K562 (cell line): ENCODE results near the gene PNMT. TPM values are rescaled to one million over a fixed set of nuclear protein-coding genes. Genes with fewer than 3 reads are reported as not detected.
A peak's percentile ranks its signal among the peaks of the same experiment; 100 is the strongest.

Experiments used
- BACH1 ChIP-seq: fragments of 200-800 bp; sonication (Bioruptor generic); IDR thresholded peaks from 2 replicates; pipeline ENCODE4 v1.6.1; 2016; ENCODE audit warnings: missing genetic modification characterization, missing compliant biosample characterization
- CEBPG ChIP-seq, 3 experiments: fragments of 200-800 bp in 1 of 3; sonication (Bioruptor generic) in 1 of 3; sonication (generic) in 1 of 3; formaldehyde crosslinking in 1 of 3; IDR thresholded peaks in 2 of 3; conservative IDR thresholded peaks in 1 of 3; 2 replicates each; pipeline versions ENCODE4 v1.6.1 to v1.8.0; 2016 to 2022; ENCODE audit warnings: missing compliant biosample characterization in 2 of 3, missing genetic modification characterization in 2 of 3, mild to moderate bottlenecking in 1 of 3, missing genetic modification reagents in 1 of 3
- DMBX1 ChIP-seq: fragments of 250-450 bp; sonication (Bioruptor Pico); IDR thresholded peaks from 2 replicates; pipeline ENCODE4 v1.8.0; 2022; ENCODE audit warnings: inconsistent platforms, mild to moderate bottlenecking, moderate library complexity, borderline replicate concordance
- HCFC1 ChIP-seq: IDR thresholded peaks from 2 replicates; pipeline ENCODE4 v1.6.1; 2012; ENCODE audit warnings: low read depth, low read length, improper control_type of control experiment
- HDAC1 ChIP-seq, 2 experiments: fragments of 450-650 bp; IDR thresholded peaks; 2 replicates each; pipeline ENCODE4 v1.6.1; 2016 to 2017; ENCODE audit warnings: inconsistent platforms in 1 of 2, mild to moderate bottlenecking in 1 of 2, moderate library complexity in 1 of 2
- IFI16 ChIP-seq: fragments of 250-450 bp; sonication (Bioruptor Pico); IDR thresholded peaks from 2 replicates; pipeline ENCODE4 v2.1.2; 2022; ENCODE audit warnings: mild to moderate bottlenecking, inconsistent platforms
- KDM5B ChIP-seq: fragments of 200-600 bp; sonication (generic); IDR thresholded peaks from 2 replicates; pipeline ENCODE4 v1.6.1; 2012; ENCODE audit warnings: low read depth, mild to moderate bottlenecking, moderate library complexity, low read length, control low read depth, inconsistent platforms; ENCODE audit not compliant: insufficient replicate concordance
- NR2C1 ChIP-seq, 2 experiments: fragments of 450-650 bp; IDR thresholded peaks; 2 replicates each; pipeline ENCODE4 v1.6.1; 2017; ENCODE audit warnings: mild to moderate bottlenecking in 2 of 2, antibody characterized with exemption in 1 of 2, inconsistent platforms in 1 of 2, missing compliant biosample characterization in 1 of 2, missing genetic modification characterization in 1 of 2
- PATZ1 ChIP-seq: fragments of 250-450 bp; sonication (Bioruptor Pico); IDR thresholded peaks from 2 replicates; pipeline ENCODE4 v1.5.0; 2020; ENCODE audit warnings: mild to moderate bottlenecking, borderline replicate concordance
- POLR2AphosphoS5 ChIP-seq: IDR thresholded peaks from 2 replicates; pipeline ENCODE4 v1.6.1; 2011; ENCODE audit warnings: mild to moderate bottlenecking, low read depth, low read length, moderate library complexity; ENCODE audit not compliant: control insufficient read depth, insufficient read depth
- PTTG1 ChIP-seq: fragments of 450-650 bp; IDR thresholded peaks from 2 replicates; pipeline ENCODE4 v1.6.1; 2016; ENCODE audit warnings: low read depth, mild to moderate bottlenecking, missing genetic modification characterization, missing compliant biosample characterization
- RFX1 ChIP-seq: fragments of 450-650 bp; IDR thresholded peaks from 2 replicates; pipeline ENCODE4 v1.6.1; 2016; ENCODE audit warnings: mild to moderate bottlenecking, moderate library complexity
- SNAPC5 ChIP-seq: fragments of 250-450 bp; sonication (Bioruptor Pico); IDR thresholded peaks from 2 replicates; pipeline ENCODE4 v1.8.0; 2021; ENCODE audit warnings: moderate library complexity, mild to moderate bottlenecking, inconsistent platforms
- STAT5A ChIP-seq: IDR thresholded peaks from 2 replicates; pipeline ENCODE4 v1.6.1; 2012; ENCODE audit warnings: low read length, inconsistent platforms, borderline replicate concordance
- TFAP4 ChIP-seq: sonication (generic); formaldehyde crosslinking; IDR thresholded peaks from 2 replicates; pipeline ENCODE4 v1.8.0; 2022; ENCODE audit warnings: missing genetic modification reagents, mild to moderate bottlenecking, moderate library complexity, borderline replicate concordance
- UBTF ChIP-seq, 2 experiments: IDR thresholded peaks; 2 replicates each; pipeline ENCODE4 v1.6.1; 2012; ENCODE audit warnings: improper control_type of control experiment in 2 of 2, low read depth in 2 of 2, low read length in 2 of 2, borderline replicate concordance in 1 of 2
- ZBTB7A ChIP-seq: IDR thresholded peaks from 2 replicates; pipeline ENCODE4 v1.6.1; 2011; ENCODE audit warnings: low read depth, mild to moderate bottlenecking, low read length, moderate library complexity, borderline replicate concordance; ENCODE audit not compliant: control insufficient read depth
- ZNF644 ChIP-seq: fragments of 200-800 bp; sonication (Bioruptor generic); IDR thresholded peaks from 2 replicates; pipeline ENCODE4 v1.6.1; 2016; ENCODE audit warnings: low read depth, missing genetic modification characterization, missing compliant biosample characterization
- ZNF699 ChIP-seq: fragments of 250-450 bp; sonication (Bioruptor Pico); IDR thresholded peaks from 2 replicates; pipeline ENCODE4 v1.8.0; 2021; ENCODE audit warnings: mild to moderate bottlenecking, moderate library complexity; ENCODE audit not compliant: insufficient replicate concordance
- ZNF717 ChIP-seq: fragments of 250-450 bp; sonication (Bioruptor Pico); IDR thresholded peaks from 2 replicates; pipeline ENCODE4 v1.5.0; 2021
- ZNF780A ChIP-seq: fragments of 250-450 bp; sonication (Bioruptor Pico); IDR thresholded peaks from 2 replicates; pipeline ENCODE4 v1.5.0; 2021; ENCODE audit warnings: mild to moderate bottlenecking
- polyA plus RNA-seq, 8 experiments: library from polyadenylated mRNA; depleted of rRNA in 4 of 8; stranded (reverse) in 5 of 8; unstranded in 3 of 8; fragments of >200 nt; fragmentation: Nextera tagmentation in 2 of 8; fragmentation: Illumina TruSeq in 1 of 8; extraction: Ambion mirVana in 2 of 8; extraction: Trizol in 1 of 8; gene quantifications; 2 replicates each; pipeline versions ENCODE4 v1.2.1 to v1.2.3, GENCODE V29; 2011 to 2014; ENCODE audit warnings: inconsistent platforms in 1 of 8, missing spikeins in 1 of 8
- total RNA-seq, 7 experiments: library from RNA; depleted of rRNA in 6 of 7; stranded (reverse); fragments of >200 nt in 6 of 7; fragmentation: Illumina TruSeq in 2 of 7; extraction: Trizol in 2 of 7; gene quantifications; 2 replicates each; pipeline versions ENCODE4 v1.2.1 to v1.2.3, GENCODE V29; 2011 to 2021; ENCODE audit warnings: low replicate concordance in 1 of 7

PNMT gene
- total and polyA plus RNA-seq, 9 of the 15 experiments (the other 6 are each of a cell fraction or from before 2014, with no cell fraction given): 0.55 to 18.1 (median 5.8) TPM

DNA sequence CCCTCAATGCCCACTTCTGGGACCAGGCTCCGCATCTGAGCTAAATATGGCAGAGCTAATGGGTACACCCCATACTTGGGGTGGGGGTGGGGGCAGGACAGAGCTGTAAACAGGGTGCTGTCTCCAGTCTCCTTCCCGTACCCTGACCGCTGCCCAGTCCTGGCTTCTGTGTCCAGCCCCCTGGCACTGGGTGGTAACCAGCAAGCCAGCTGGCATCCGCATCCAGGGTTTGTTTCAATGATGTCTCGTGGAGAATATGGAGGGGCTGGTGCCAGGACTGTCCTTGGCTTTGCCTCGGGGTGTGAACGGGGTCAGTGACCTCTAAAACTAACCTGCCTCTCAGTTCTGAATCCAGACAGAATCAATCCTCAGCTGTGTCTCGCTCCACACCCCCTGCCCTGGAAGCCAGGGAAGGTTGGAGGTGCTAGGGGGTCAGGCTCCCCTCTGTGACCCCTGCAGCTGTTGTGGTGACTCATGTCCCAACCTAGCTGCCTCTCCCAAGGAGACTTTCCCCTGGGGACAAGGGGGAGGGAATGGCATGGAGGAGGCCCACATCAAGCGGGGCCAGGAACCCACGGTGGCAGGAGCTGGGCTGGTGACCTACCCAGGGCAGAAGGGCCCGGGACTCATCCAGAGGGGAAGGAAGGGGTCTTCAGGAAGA, 1.5 kb upstream of the PNMT start (continued):
- TF ChIP-seq TFAP4 (CRISPR knock-in tag) (peak; percentile 90), ZNF717 (no peak; the same call in 1 of the 2 replicates), PATZ1 (CRISPR knock-in tag) (no peak), RFX1 (no peak), POLR2AphosphoS5 (peak; percentile 22; the same call in 1 of the 2 replicates), UBTF (IDR thresholded peaks at IDR 0.05; ENCODE audit: borderline replicate concordance in 1 of 2, low read depth in 2 of 2, low read length in 2 of 2) (no peak), DMBX1 (CRISPR knock-in tag) (no peak), ZBTB7A (peak; percentile 89), ZNF780A (CRISPR knock-in tag) (0 out of 2 replicates have a peak, but pooled peaks have one; percentile 42), CEBPG (CRISPR knock-in tag; IDR thresholded peaks at IDR 0.05) (no peak), CEBPG (tag; conservative IDR thresholded peaks at IDR 0.05 in 1 of 2, IDR thresholded peaks at IDR 0.05 in 1 of 2) (no peak), IFI16 (CRISPR knock-in tag) (no peak), SNAPC5 (CRISPR knock-in tag) (no peak), HDAC1 (IDR thresholded peaks at IDR 0.05) (0 out of 4 replicates have a peak, but pooled peaks of 1 of the 2 experiments have one; percentile 8), ZNF644 (tag) (no peak), NR2C1 (IDR thresholded peaks at IDR 0.05) (peak; percentile 67), NR2C1 (tag; IDR thresholded peaks at IDR 0.05) (peak; percentile 78), KDM5B (no peak), ZNF699 (CRISPR knock-in tag) (no peak), PTTG1 (tag) (no peak), BACH1 (peak; percentile 56; the same call in 1 of the 2 replicates), STAT5A (no peak), HCFC1 (no peak)
